Measurements from ENCODE around the gene B4GALT7.

Gene B4GALT7

GRCh38 chr5:177594071-177594470 lies 5.9 kb upstream of the B4GALT7 start:
- no peak for DNase-seq

GRCh38 chr5:177595026-177595585 lies 4.8 kb upstream of the B4GALT7 start:
- DNase-seq = no peak

GRCh38 chr5:177595991-177596774 lies 3.7 kb upstream of the B4GALT7 start:
- DNase-seq = no peak

DNA sequence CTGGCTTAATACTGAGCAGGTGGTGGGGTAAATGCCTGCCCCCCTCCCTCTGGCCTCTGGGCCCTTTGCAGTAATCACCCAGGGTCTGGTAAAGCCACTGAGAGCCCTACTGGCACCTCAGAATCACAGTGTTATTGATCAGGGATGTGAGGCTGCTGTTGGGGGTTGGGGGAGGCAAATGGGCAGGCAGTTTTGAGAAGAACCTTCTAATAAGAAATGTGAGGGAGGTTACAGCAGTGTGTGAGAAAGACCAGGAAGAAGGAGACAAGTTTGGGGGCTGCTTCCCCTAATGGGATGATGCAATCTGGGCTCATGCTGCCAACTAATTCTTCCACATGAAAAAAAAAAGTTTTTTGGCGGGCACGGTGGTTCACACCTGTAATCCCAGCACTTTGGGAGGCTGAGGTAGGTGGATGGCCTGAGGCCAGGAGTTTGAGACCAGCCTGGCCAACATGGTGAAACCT lies 3.1 kb upstream of the B4GALT7 start:
- DNase-seq = no peak

GRCh38 chr5:177598477-177598876 lies 1.5 kb upstream of the B4GALT7 start:
- DNase-seq = no peak

DNA sequence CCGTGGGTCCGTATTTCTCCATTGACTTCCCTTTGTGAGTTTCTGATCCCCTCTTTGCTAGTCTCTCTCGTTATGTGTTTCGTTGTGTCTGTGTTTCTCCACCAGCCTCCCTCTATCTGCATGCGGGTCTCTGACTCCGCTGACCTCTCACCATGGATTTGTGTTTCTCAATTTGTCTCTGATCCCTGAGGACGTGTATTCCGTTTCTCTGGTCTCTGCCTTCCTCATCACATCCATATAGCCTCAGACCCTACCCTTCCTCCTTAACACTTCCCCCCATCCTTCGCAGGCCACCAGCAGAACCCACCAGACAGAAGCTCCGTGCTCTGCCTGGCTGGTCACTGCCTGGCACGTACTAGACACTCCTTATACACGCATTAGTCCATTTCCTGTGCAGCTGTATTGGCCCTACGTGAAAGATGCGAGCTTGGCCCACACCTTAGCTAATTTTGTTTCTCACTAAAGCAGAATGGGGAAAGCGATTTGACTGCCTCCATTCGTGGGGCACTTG lies 631 bp downstream of the B4GALT7 start:
- no peak for DNase-seq

- no peak for DNase-seq
Observed at GRCh38 chr5:177601126-177601525, 1.2 kb downstream of the B4GALT7 start.

DNA sequence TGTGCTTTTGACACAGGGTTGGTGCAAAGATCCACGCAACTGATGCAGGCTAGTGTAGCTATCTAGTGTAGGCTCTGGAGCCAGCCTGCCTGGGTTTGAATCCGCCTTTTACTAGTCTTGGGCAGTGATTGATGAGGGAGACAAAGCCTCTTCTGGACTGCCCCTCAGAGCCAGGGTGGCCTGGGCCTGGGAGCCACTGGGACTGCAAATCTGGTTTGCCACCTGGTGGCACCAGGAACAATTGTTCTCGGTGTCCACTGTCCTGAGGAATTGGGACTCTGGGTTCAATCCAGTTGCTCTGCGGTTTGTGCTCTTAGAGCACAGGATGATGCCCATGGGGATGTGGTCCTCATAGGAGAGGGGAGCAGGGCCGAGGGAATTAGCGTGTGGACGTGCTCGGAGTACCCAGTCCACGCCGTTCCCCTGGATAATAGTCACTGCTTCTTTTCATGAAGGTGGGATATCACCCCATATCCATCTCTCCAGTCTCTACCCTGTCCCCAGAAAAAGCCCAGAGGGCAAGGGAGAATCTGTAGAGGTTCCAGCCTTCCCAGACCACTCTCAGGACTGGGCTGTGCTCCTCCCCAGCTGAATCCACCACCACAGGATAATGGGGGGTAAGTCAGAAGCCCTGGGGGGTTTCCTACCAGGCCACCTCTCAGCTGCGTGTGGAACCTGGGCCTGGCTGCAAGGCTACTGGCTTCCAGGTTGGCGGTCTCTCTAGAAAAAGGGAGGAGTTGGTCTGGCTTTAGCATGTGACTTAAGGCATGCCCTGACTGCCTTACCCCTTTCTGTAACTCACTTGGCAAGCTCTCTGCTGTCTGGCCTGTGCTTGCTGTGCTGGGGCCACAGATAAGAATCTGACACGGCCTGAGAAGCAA lies 1.9 kb downstream of the B4GALT7 start:
- no peak for DNase-seq

GRCh38 chr5:177602458-177602830 lies 2.5 kb downstream of the B4GALT7 start:
- no peak for DNase-seq

DNA sequence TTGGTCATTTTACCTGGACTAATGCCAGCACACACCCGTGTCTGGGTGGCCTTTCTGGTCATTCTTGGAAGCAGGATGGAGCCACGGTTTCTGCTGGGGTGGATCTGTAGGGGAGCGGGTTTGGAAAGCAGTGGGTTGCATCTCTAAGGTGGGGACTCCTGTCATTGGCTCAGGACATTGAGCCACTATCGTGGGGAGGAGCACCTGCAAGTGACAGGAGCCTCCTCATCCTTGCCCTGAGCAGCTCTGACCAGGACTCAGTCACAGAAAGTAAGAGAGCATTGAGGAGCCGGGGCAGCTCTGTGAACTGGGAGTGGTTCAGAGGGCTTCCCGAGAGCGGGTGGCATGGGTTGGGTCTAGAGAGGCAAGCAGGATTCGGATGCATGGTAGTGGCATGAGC lies 3.7 kb downstream of the B4GALT7 start:
- no peak for DNase-seq

DNA sequence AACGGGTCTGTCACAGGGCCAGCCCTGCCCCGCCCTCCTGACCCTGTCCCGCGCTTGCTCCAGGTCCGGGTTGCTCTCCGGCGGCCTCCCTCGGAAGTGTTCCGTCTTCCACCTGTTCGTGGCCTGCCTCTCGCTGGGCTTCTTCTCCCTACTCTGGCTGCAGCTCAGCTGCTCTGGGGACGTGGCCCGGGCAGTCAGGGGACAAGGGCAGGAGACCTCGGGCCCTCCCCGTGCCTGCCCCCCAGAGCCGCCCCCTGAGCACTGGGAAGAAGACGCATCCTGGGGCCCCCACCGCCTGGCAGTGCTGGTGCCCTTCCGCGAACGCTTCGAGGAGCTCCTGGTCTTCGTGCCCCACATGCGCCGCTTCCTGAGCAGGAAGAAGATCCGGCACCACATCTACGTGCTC lies 4.2 kb downstream of the B4GALT7 start:
- DNase-seq = no peak

- DNase-seq = no peak
Observed at GRCh38 chr5:177604656-177605055, 4.7 kb downstream of the B4GALT7 start.

GRCh38 chr5:177605078-177605477 lies 5.1 kb downstream of the B4GALT7 start:
- DNase-seq = no peak

DNA sequence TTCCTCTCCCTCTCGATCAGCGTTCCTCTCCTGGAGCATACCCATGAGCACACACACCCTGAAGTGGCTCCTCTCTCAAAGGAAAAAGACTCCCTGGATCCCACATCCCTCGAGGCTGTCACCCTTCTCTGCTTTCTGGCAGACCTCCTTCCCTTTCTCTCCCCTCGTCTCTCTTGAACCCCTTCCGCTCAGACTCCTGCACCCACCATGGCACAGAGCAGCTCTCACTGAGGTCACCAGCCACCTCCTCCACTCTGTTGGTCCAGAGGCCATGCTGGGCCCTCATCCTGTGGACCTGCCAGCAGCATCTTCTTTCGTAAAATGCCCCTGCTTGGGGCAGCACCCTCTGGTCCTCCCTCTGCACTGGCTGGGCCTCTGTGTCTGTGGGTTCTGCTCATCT lies 5.7 kb downstream of the B4GALT7 start:
- no peak for DNase-seq

DNA sequence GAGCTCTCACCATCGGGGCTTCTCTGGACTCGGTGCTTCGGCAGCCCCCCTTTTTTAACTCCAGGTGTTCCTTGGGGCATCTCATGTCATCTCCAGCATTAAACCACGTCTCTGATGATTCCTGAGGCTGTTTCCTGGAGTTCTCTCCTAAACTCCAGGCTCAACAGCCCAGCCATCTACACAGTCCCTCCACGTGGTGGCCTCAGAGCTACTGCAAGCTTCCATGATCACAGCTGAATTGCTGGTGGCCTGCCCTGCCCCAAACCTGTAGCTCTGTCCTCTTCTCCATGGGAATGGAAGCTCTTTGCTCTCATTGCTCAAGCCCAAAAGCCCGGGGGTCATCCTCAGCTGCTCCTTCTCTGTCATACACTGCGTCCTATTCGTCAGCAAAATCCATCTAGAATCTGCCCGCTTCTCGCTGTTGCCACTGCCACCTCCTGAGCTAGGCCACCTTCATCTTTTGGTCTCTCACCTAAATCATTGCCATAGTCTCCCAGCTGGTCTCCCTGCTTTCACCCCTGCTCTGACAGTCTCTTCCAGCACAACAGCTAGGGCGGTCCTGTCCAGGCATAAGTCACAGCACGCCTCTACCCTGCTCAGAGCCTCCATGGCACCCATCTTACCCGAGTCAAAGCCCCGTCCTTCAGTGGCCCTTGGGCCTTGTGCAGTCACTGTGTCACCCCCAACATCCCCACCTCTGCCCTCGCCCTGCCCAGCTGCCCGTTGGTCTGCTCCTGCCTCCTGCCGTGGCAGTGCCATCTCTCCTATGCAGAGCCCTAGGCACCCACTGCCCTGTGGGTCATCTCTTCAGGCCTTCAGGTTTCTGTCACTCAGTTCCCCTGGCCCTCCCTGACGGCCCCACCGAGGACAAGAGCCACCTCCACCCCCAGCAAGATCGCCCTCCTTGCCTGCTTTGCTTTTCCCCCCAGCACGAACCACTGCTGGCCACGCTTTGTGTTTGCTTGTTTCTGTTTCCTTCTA lies 6.4 kb downstream of the B4GALT7 start:
- DNase-seq = no peak

GRCh38 chr5:177607115-177607451 lies 7.2 kb downstream of the B4GALT7 start:
- no peak for DNase-seq

DNA sequence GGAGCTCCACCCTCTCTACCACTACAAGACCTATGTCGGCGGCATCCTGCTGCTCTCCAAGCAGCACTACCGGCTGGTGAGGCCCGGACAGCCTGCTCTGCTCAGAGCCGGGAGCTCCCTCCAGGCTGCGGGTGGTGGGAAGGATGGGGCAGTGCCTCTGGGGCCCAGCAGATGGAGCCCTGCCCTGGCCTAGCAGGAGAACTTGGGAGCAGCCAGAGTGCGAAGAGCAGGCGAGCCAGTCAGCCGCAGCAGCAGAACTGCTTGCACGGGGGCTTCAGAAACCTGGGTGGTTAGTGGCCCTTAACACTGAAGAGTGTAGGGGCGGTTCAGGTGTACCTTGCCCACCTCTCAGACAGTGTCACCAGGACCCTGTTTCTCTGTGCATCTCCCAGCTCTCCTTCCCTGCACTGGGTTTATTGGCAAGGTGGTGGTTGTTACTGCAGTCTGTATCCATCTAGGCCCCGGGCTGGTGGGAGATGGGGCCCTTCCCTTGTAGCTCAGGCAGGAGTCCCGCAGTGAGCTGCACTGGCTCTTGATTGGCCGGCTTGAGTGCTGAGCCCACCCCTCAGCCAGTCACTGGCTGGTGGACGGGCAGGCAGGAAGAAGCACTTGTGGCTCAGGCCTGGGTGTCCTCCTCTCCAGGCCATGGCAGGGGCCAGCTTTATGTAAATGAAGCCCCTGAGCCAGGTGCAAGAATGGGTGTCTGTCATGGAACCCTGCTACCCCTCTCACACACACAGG lies 7.7 kb downstream of the B4GALT7 start:
- peak; percentile 35 for DNase-seq

DNA sequence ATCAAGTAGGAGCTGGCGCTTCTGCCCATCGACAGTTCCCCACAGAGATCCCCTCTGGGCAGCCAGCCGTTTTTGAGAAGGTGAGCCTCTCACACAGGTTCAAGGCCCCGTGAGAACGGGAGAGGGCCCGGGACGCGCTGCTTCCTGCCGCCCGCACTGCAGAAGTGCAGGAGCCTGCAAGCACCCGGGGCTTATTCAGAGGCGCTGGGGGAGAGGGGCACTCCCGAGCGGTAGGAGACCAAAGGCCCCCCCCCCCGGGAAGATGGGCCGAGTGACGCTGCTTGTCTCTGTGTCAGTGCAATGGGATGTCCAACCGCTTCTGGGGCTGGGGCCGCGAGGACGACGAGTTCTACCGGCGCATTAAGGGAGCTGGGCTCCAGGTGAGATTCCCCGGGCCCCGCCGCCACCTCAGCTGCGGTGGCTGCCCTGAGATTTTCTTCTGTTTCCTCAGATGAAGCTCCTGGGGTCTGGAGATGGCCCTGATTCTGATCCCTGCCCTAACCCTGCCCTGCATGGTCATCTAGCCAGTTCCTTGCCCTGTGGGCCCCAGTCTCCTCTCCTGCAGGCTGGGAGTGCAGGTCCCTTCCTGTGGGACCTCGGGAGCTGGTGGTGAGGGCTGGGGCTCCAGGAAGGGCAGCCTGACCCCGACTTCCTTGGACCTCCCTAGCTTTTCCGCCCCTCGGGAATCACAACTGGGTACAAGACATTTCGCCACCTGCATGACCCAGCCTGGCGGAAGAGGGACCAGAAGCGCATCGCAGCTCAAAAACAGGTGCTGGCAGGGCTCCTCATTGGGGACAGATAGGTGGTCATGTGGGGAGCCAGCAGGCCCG lies 8.5 kb downstream of the B4GALT7 start:
- DNase-seq = no peak

DNA sequence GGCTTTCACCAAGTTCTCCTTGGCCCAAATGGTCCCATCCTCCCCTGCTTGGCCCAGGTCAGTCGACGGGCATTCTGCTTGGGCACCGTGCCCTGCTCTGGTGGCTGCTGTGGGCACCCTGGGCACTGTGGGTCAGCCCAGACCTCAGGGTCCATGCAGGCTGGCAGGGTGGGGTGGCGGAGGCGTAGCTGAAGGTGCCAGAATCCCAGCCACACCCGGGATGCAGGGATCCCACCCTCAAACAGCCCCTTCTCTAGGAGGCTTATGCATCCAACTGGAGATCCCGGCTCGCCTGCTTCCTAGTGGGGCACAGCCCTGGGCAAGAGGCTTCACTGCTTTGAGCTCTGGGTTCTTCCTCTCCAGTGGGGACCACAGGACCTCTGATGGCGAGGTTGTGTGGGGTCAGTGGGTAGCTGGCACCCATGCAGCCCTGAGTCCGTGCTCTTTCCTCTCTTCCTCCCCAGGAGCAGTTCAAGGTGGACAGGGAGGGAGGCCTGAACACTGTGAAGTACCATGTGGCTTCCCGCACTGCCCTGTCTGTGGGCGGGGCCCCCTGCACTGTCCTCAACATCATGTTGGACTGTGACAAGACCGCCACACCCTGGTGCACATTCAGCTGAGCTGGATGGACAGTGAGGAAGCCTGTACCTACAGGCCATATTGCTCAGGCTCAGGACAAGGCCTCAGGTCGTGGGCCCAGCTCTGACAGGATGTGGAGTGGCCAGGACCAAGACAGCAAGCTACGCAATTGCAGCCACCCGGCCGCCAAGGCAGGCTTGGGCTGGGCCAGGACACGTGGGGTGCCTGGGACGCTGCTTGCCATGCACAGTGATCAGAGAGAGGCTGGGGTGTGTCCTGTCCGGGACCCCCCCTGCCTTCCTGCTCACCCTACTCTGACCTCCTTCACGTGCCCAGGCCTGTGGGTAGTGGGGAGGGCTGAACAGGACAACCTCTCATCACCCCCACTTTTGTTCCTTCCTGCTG lies 9.4 kb downstream of the B4GALT7 start:
- DNase-seq = no peak

All from activated gamma-delta T cell treated with Interleukin-2 at 50 U/mL for 16 hours (primary cell).